Stimulated activated CD8-positive, alpha-beta memory T cell treated with anti-CD3 and anti-CD28 coated beads, Interleukin-12 subunit alpha, Interleukin-12 subunit beta, amount 100 ng/mL, for 24 hours (primary cell): ENCODE measurements around the gene ASPM.
"Not testable (repeated sequence)": the region's sequence is repeated elsewhere in the genome, so short reads cannot be mapped to it uniquely, and the experiment has no call there.

Experiments used
- DNase-seq: peaks from one replicate; pipeline ENCODE4 v3.0.0-alpha.2; 2020; ENCODE audit errors: extremely low read depth

ASPM gene

GRCh38 chr1:197083474-197083873 lies 63.0 kb downstream of the ASPM start:
- no peak for DNase-seq

GRCh38 chr1:197081117-197081753 lies 65.2 kb downstream of the ASPM start:
- DNase-seq, result no peak

GRCh38 chr1:197080323-197080722 lies 66.1 kb downstream of the ASPM start:
- DNase-seq, result no peak

- no peak for DNase-seq
These were observed 69.9 kb downstream of the ASPM start for GRCh38 chr1:197076585-197076984.

- DNase-seq, result no peak
These were observed 72.5 kb downstream of the ASPM start for GRCh38 chr1:197073978-197074377.

GRCh38 chr1:197067457-197067818 lies 79.0 kb downstream of the ASPM start:
- DNase-seq, result no peak

- DNase-seq, result no peak
These were observed 79.6 kb downstream of the ASPM start, which contains the start of gene F13B for GRCh38 chr1:197066719-197067456. Gene F13B, minus strand, starts transcription at chr1:197067260. Its CDS starts 37 bp downstream, at chr1:197067223.

GRCh38 chr1:197066277-197066676 lies 80.2 kb downstream of the ASPM start:
- DNase-seq, result no peak

- no peak for DNase-seq
These were observed 80.9 kb downstream of the ASPM start for GRCh38 chr1:197065559-197065958.

- no peak for DNase-seq
These were observed 83.3 kb downstream of the ASPM start for GRCh38 chr1:197063212-197063611.

- no peak for DNase-seq
These were observed 83.8 kb downstream of the ASPM start for GRCh38 chr1:197062692-197063091.

GRCh38 chr1:197049100-197049499 lies 97.4 kb downstream of the ASPM start:
- DNase-seq, result no peak

- no peak for DNase-seq
These were observed 103.7 kb downstream of the ASPM start for GRCh38 chr1:197042676-197043341.

GRCh38 chr1:197041486-197042353 lies 104.7 kb downstream of the ASPM start:
- DNase-seq, result no peak

- no peak for DNase-seq
These were observed 109.6 kb downstream of the ASPM start for GRCh38 chr1:197036861-197037260.

- DNase-seq, result not testable (repeated sequence)
These were observed 111.7 kb downstream of the ASPM start for GRCh38 chr1:197034631-197035339.
